Thoracic aorta (tissue), 2 donors: Measurements from ENCODE around the gene WNT8B. TPM values are rescaled to one million over a fixed set of nuclear protein-coding genes. Genes with fewer than 3 reads are reported as not detected.

Experiments used
- ATAC-seq: fragments of 150-250 bp; one replicate; pipeline ENCODE4 v1.8.0; 2017; ENCODE audit warnings: low read depth; ENCODE audit not compliant: insufficient number of reproducible peaks, low FRiP score
- DNase-seq: peaks from one replicate; pipeline ENCODE4 v3.0.0-alpha.2; 2020; ENCODE audit warnings: low spot score
- H3K27ac ChIP-seq, 2 donors: fragments of 200-600 bp; sonication (generic); 1 replicate in 1 of 2; 2 replicates in 1 of 2; pipeline ENCODE4 v1.5.1; 2016; ENCODE audit warnings: mild to moderate bottlenecking in 2 of 2, moderate library complexity in 2 of 2
- H3K27me3 ChIP-seq: fragments of 200-600 bp; sonication (generic); replicated peaks from 2 replicates; pipeline ENCODE4 v1.6.0; 2016; ENCODE audit warnings: mild to moderate bottlenecking; ENCODE audit not compliant: insufficient read depth
- H3K36me3 ChIP-seq: fragments of 200-600 bp; sonication (generic); one replicate; pipeline ENCODE4 v1.5.1; 2016
- H3K4me1 ChIP-seq, 2 donors: fragments of 200-600 bp; sonication (generic); 1 replicate in 1 of 2; 2 replicates in 1 of 2; pipeline versions ENCODE4 v1.5.1 to v1.6.0; 2016; ENCODE audit warnings: low read depth in 2 of 2, mild to moderate bottlenecking in 1 of 2; ENCODE audit not compliant: control insufficient read depth in 1 of 2
- H3K4me3 ChIP-seq: fragments of 200-600 bp; sonication (generic); 2 replicates; pipeline ENCODE4 v1.5.1; 2016; ENCODE audit warnings: mild to moderate bottlenecking
- H3K9me3 ChIP-seq: fragments of 200-600 bp; sonication (generic); 2 replicates; pipeline ENCODE4 v1.5.1; 2016
- CTCF ChIP-seq: fragments of 200-600 bp; sonication (generic); IDR thresholded peaks from one replicate; pipeline ENCODE4 v1.5.1; 2019; ENCODE audit warnings: antibody characterized with exemption
- total RNA-seq, 2 donors: library from RNA; depleted of rRNA; stranded (reverse); fragments of >200 nt; gene quantifications; one replicate each; pipeline versions ENCODE4 v1.1.0 to v1.2.3, GENCODE V29; 2016

WNT8B gene
- total RNA-seq, 2 donors from 2014 or later: not detected

GRCh38 chr10:100448951-100449350 is 13.9 kb upstream of the WNT8B start:
- Histone ChIP-seq H3K36me3 (no peaks in the 10 kb centered on the region), H3K27ac (no peak overlapping the region), H3K9me3 (no peaks in the 10 kb centered on the region), H3K27me3 (no peaks in the 10 kb centered on the region), H3K4me1 (no peaks in the 10 kb centered on the region), H3K4me3 (no peak overlapping the region)
- DNase-seq: no peak
- ATAC-seq: no peak
- no peak for TF ChIP-seq CTCF

- Histone ChIP-seq H3K4me3 (no peak overlapping the region), H3K27me3 (no peaks in the 10 kb centered on the region), H3K4me1 (no peaks in the 10 kb centered on the region), H3K9me3 (no peaks in the 10 kb centered on the region), H3K27ac (no peak overlapping the region), H3K36me3 (no peaks in the 10 kb centered on the region)
- ATAC-seq (no peak), DNase-seq (no peak)
- no peak for TF ChIP-seq CTCF
Measured at GRCh38 chr10:100468322-100468721, 5.5 kb downstream of the WNT8B start.

- TF ChIP-seq CTCF: no peak
- DNase-seq: no peak
- no peak overlapping the region for H3K4me3 ChIP-seq
- no peaks in the 10 kb centered on the region for H3K9me3 ChIP-seq
- H3K4me1 ChIP-seq: no peaks in the 10 kb centered on the region
- ATAC-seq: no peak
- H3K36me3 ChIP-seq: no peaks in the 10 kb centered on the region
- H3K27ac ChIP-seq: no peak overlapping the region
- no peaks in the 10 kb centered on the region for H3K27me3 ChIP-seq
Measured at GRCh38 chr10:100468978-100469377, 6.2 kb downstream of the WNT8B start.

GRCh38 chr10:100469756-100470155 is 6.9 kb downstream of the WNT8B start:
- H3K27ac ChIP-seq: no peak overlapping the region
- no peak for TF ChIP-seq CTCF
- ATAC-seq (no peak), DNase-seq (no peak)
- H3K9me3 ChIP-seq: no peaks in the 10 kb centered on the region
- H3K4me3 ChIP-seq: no peak overlapping the region
- no peaks in the 10 kb centered on the region for H3K4me1 ChIP-seq
- no peaks in the 10 kb centered on the region for H3K27me3 ChIP-seq
- H3K36me3 ChIP-seq: no peaks in the 10 kb centered on the region

- no peaks in the 10 kb centered on the region for H3K27me3 ChIP-seq
- DNase-seq: no peak
- no peak for TF ChIP-seq CTCF
- H3K27ac ChIP-seq: no peak overlapping the region
- H3K4me1 ChIP-seq: no peaks in the 10 kb centered on the region
- no peak for ATAC-seq
- H3K36me3 ChIP-seq: no peaks in the 10 kb centered on the region
- H3K4me3 ChIP-seq: no peak overlapping the region
- no peaks in the 10 kb centered on the region for H3K9me3 ChIP-seq
Measured at GRCh38 chr10:100470367-100470766, 7.6 kb downstream of the WNT8B start.
